ENCODE data around the gene TEX44. TPM values are rescaled to one million over a fixed set of nuclear protein-coding genes. Genes with fewer than 3 reads are reported as not detected.

The TEX44 gene
- total RNA-seq, 4 donors from 2014 or later = not detected

GRCh38 chr2:231573698-231574421, 18.8 kb upstream of the TEX44 start:
- no peak for TF ChIP-seq CTCF (IDR thresholded peaks at IDR 0.05; ENCODE audit: low read depth)

- no peak for TF ChIP-seq CTCF (IDR thresholded peaks at IDR 0.05; ENCODE audit: low read depth)
Measured at GRCh38 chr2:231575612-231576256, 16.9 kb upstream of the TEX44 start.

- TF ChIP-seq CTCF (IDR thresholded peaks at IDR 0.05; ENCODE audit: low read depth) = no peak
Measured at GRCh38 chr2:231576465-231576864, 16.2 kb upstream of the TEX44 start.

- TF ChIP-seq CTCF (IDR thresholded peaks at IDR 0.05; ENCODE audit: low read depth) = no peak
Measured at GRCh38 chr2:231579560-231579959, 13.1 kb upstream of the TEX44 start.

GRCh38 chr2:231581328-231581727, 11.3 kb upstream of the TEX44 start:
- no peak for TF ChIP-seq CTCF (IDR thresholded peaks at IDR 0.05; ENCODE audit: low read depth)

- no peak for TF ChIP-seq CTCF (IDR thresholded peaks at IDR 0.05; ENCODE audit: low read depth)
Measured at GRCh38 chr2:231583982-231584381, 8.7 kb upstream of the TEX44 start.

GRCh38 chr2:231589656-231590055, 3.0 kb upstream of the TEX44 start:
- no peak for TF ChIP-seq CTCF (IDR thresholded peaks at IDR 0.05; ENCODE audit: low read depth)
